ENCODE measurements around the gene LHB.

Gene LHB

GRCh38 chr19:49006905-49007304 lies 10.0 kb downstream of the LHB start:
- Histone ChIP-seq H3K9ac (ENCODE audit: low read length) (no peak overlapping the region), H3K27ac (ENCODE audit: low read depth, low read length, poor library complexity, severe bottlenecking) (no peak overlapping the region), H3K9me2 (ENCODE audit: low read depth, low read length) (no peaks in the 10 kb centered on the region), H3K79me2 (ENCODE audit: insufficient read depth, low read length) (no peaks in the 10 kb centered on the region), H3K4me2 (ENCODE audit: low read length) (no peak overlapping the region), H3K4me1 (ENCODE audit: insufficient read depth, low read length, severe bottlenecking) (no peaks in the 10 kb centered on the region), H3F3A (ENCODE audit: insufficient read depth, low read length) (no peaks in the 10 kb centered on the region), H3K9me3 (ENCODE audit: low read length) (no peaks in the 10 kb centered on the region), H2AFZ (ENCODE audit: low read length) (no peak overlapping the region), H3K36me3 (ENCODE audit: insufficient read depth, low read length) (peaks cover 84% of the 10 kb centered on the region), H3K4me3 (ENCODE audit: low read depth, low read length, poor library complexity, severe bottlenecking) (no peak overlapping the region), H3K27me3 (ENCODE audit: insufficient read depth, low read length) (no peaks in the 10 kb centered on the region), H4K20me1 (ENCODE audit: insufficient read depth, low read length) (no peaks in the 10 kb centered on the region)
- no peak for TF ChIP-seq CTCF (IDR thresholded peaks at IDR 0.05; ENCODE audit: low read length)
- no peak for TF ChIP-seq EZH2 (IDR thresholded peaks at IDR 0.05; ENCODE audit: borderline replicate concordance, low read length)

GRCh38 chr19:49004964-49005614 lies 11.8 kb downstream of the LHB start:
- Histone ChIP-seq H3F3A (ENCODE audit: insufficient read depth, low read length) (no peaks in the 10 kb centered on the region), H3K4me3 (ENCODE audit: low read depth, low read length, poor library complexity, severe bottlenecking) (no peak overlapping the region), H3K27ac (ENCODE audit: low read depth, low read length, poor library complexity, severe bottlenecking) (no peak overlapping the region), H3K36me3 (ENCODE audit: insufficient read depth, low read length) (peaks cover 75% of the 10 kb centered on the region), H3K4me2 (ENCODE audit: low read length) (no peak overlapping the region), H3K79me2 (ENCODE audit: insufficient read depth, low read length) (no peaks in the 10 kb centered on the region), H3K27me3 (ENCODE audit: insufficient read depth, low read length) (no peaks in the 10 kb centered on the region), H4K20me1 (ENCODE audit: insufficient read depth, low read length) (no peaks in the 10 kb centered on the region), H2AFZ (ENCODE audit: low read length) (no peak overlapping the region), H3K9me2 (ENCODE audit: low read depth, low read length) (no peaks in the 10 kb centered on the region), H3K9me3 (ENCODE audit: low read length) (no peaks in the 10 kb centered on the region), H3K4me1 (ENCODE audit: insufficient read depth, low read length, severe bottlenecking) (no peaks in the 10 kb centered on the region), H3K9ac (ENCODE audit: low read length) (no peak overlapping the region)
- TF ChIP-seq EZH2 (IDR thresholded peaks at IDR 0.05; ENCODE audit: borderline replicate concordance, low read length) = no peak
- TF ChIP-seq CTCF (IDR thresholded peaks at IDR 0.05; ENCODE audit: low read length) = no peak

GRCh38 chr19:49004133-49004532 lies 12.8 kb downstream of the LHB start:
- Histone ChIP-seq H4K20me1 (ENCODE audit: insufficient read depth, low read length) (no peaks in the 10 kb centered on the region), H3K27ac (ENCODE audit: low read depth, low read length, poor library complexity, severe bottlenecking) (no peak overlapping the region), H3K9ac (ENCODE audit: low read length) (no peak overlapping the region), H3F3A (ENCODE audit: insufficient read depth, low read length) (no peaks in the 10 kb centered on the region), H2AFZ (ENCODE audit: low read length) (no peak overlapping the region), H3K79me2 (ENCODE audit: insufficient read depth, low read length) (no peaks in the 10 kb centered on the region), H3K4me3 (ENCODE audit: low read depth, low read length, poor library complexity, severe bottlenecking) (no peak overlapping the region), H3K9me2 (ENCODE audit: low read depth, low read length) (no peaks in the 10 kb centered on the region), H3K4me2 (ENCODE audit: low read length) (no peak overlapping the region), H3K4me1 (ENCODE audit: insufficient read depth, low read length, severe bottlenecking) (peaks cover 5% of the 10 kb centered on the region), H3K36me3 (ENCODE audit: insufficient read depth, low read length) (peaks cover 74% of the 10 kb centered on the region), H3K27me3 (ENCODE audit: insufficient read depth, low read length) (no peaks in the 10 kb centered on the region), H3K9me3 (ENCODE audit: low read length) (no peaks in the 10 kb centered on the region)
- TF ChIP-seq CTCF (IDR thresholded peaks at IDR 0.05; ENCODE audit: low read length) = no peak
- TF ChIP-seq EZH2 (IDR thresholded peaks at IDR 0.05; ENCODE audit: borderline replicate concordance, low read length) = no peak
